ENCODE results near the gene MAP2K1. TPM values are rescaled to one million over a fixed set of nuclear protein-coding genes. Genes with fewer than 3 reads are reported as not detected.
A peak's percentile ranks its signal among the peaks of the same experiment; 100 is the strongest.

Gene MAP2K1
- total RNA-seq, 1 donor from 2014 or later: 42.0 TPM

GRCh38 chr15:66408254-66408653 lies 21.5 kb downstream of the MAP2K1 start:
- TF ChIP-seq CTCF (IDR thresholded peaks at IDR 0.05): no peak
- H3K4me1 Mint-ChIP-seq: peaks cover 70% of the 10 kb centered on the region
- intact Hi-C loops (cut with micrococcal nuclease): no loop called here
- no peak for DNase-seq
- CTCF ChIA-PET: no interaction called here
- H3K9me3 Mint-ChIP-seq: no peaks in the 10 kb centered on the region
- H3K27me3 Mint-ChIP-seq: no peaks in the 10 kb centered on the region
- peaks cover 5% of the 10 kb centered on the region for H3K36me3 Mint-ChIP-seq (ENCODE audit: low read depth)
- H3K4me3 Mint-ChIP-seq: no peak overlapping the region
- POLR2A ChIA-PET: no interaction called here
- H3K27ac Mint-ChIP-seq: no peak overlapping the region
- ATAC-seq (ENCODE audit: low read depth): no peak

- CTCF ChIA-PET: no interaction called here
- no peak for ATAC-seq (ENCODE audit: low read depth)
- TF ChIP-seq CTCF (IDR thresholded peaks at IDR 0.05): no peak
- POLR2A ChIA-PET: no interaction called here
- Mint-ChIP-seq H3K27me3 (no peaks in the 10 kb centered on the region), H3K36me3 (ENCODE audit: low read depth) (peaks cover 6% of the 10 kb centered on the region), H3K9me3 (no peaks in the 10 kb centered on the region), H3K27ac (no peak overlapping the region), H3K4me1 (peaks cover 65% of the 10 kb centered on the region), H3K4me3 (no peak overlapping the region)
- intact Hi-C loops (cut with micrococcal nuclease): no loop called here
- DNase-seq: no peak
These were observed 22.1 kb downstream of the MAP2K1 start for GRCh38 chr15:66408675-66409282.

- intact Hi-C loops (cut with micrococcal nuclease): no loop called here
- H3K27me3 Mint-ChIP-seq: no peaks in the 10 kb centered on the region
- peaks cover 58% of the 10 kb centered on the region for H3K4me1 Mint-ChIP-seq
- ATAC-seq (ENCODE audit: low read depth): no peak
- TF ChIP-seq CTCF (IDR thresholded peaks at IDR 0.05): no peak
- ChIA-PET POLR2A (no interaction called here), CTCF (no interaction called here)
- H3K4me3 Mint-ChIP-seq: no peak overlapping the region
- no peak for DNase-seq
- H3K9me3 Mint-ChIP-seq: peaks cover 4% of the 10 kb centered on the region
- H3K36me3 Mint-ChIP-seq (ENCODE audit: low read depth): peaks cover 13% of the 10 kb centered on the region
- H3K27ac Mint-ChIP-seq: no peak overlapping the region
These were observed 22.9 kb downstream of the MAP2K1 start for GRCh38 chr15:66409565-66410108.

GRCh38 chr15:66411190-66411589 lies 24.5 kb downstream of the MAP2K1 start:
- Mint-ChIP-seq H3K27ac (peak overlapping the region; percentile 19), H3K9me3 (peaks cover 4% of the 10 kb centered on the region), H3K27me3 (no peaks in the 10 kb centered on the region), H3K4me3 (peak overlapping the region; percentile 3), H3K4me1 (peaks cover 62% of the 10 kb centered on the region), H3K36me3 (ENCODE audit: low read depth) (peaks cover 19% of the 10 kb centered on the region)
- DNase-seq: no peak
- POLR2A ChIA-PET: interaction anchor here (0.8 kb wide), 1 partner anchor 94 kb away, joined by 3 read pairs; the partner anchor contains the start of genes RPL4 and ZWILCH
- TF ChIP-seq CTCF (IDR thresholded peaks at IDR 0.05): no peak
- CTCF ChIA-PET: interaction anchor here (1.4 kb wide), 1 partner anchor 88 kb away, joined by 3 read pairs; no protein-coding TSS in a partner anchor
- intact Hi-C loops (cut with micrococcal nuclease): no loop called here
- no peak for ATAC-seq (ENCODE audit: low read depth)

GRCh38 chr15:66412220-66412619 lies 25.5 kb downstream of the MAP2K1 start:
- no peak overlapping the region for H3K27ac Mint-ChIP-seq
- intact Hi-C loops (cut with micrococcal nuclease): no loop called here
- ChIA-PET CTCF (no interaction called here), POLR2A (no interaction called here)
- peaks cover 4% of the 10 kb centered on the region for H3K9me3 Mint-ChIP-seq
- peaks cover 69% of the 10 kb centered on the region for H3K4me1 Mint-ChIP-seq
- DNase-seq: no peak
- no peak overlapping the region for H3K4me3 Mint-ChIP-seq
- TF ChIP-seq CTCF (IDR thresholded peaks at IDR 0.05): no peak
- ATAC-seq (ENCODE audit: low read depth): no peak
- no peaks in the 10 kb centered on the region for H3K27me3 Mint-ChIP-seq
- H3K36me3 Mint-ChIP-seq (ENCODE audit: low read depth): peaks cover 19% of the 10 kb centered on the region

Measured in activated B cell treated with CpG ODN at 0.5 μM for 24 hours (primary cell).